SK-N-MC (cell line): ENCODE data around the gene STYXL1.
"Not testable (repeated sequence)": the region's sequence is repeated elsewhere in the genome, so short reads cannot be mapped to it uniquely, and the experiment has no call there.

ENCODE experiments used
- DNase-seq: peaks from one replicate; pipeline ENCODE4 v3.0.0-alpha.2; 2011; ENCODE audit warnings: low read depth, low spot score
- H3K27ac ChIP-seq: fragments of 200-600 bp; sonication (generic); 2 replicates; pipeline ENCODE4 v1.5.1; 2016; ENCODE audit warnings: mixed run types
- H3K36me3 ChIP-seq: fragments of 200-600 bp; sonication (generic); 2 replicates; pipeline ENCODE4 v1.6.1; 2017; ENCODE audit warnings: antibody characterized with exemption, low read length, mixed read lengths; ENCODE audit not compliant: insufficient read depth
- H3K4me3 ChIP-seq: fragments of 200-600 bp; sonication (generic); 2 replicates; pipeline ENCODE4 v1.5.1; 2016
- H3K9ac ChIP-seq: fragments of 200-600 bp; sonication (generic); 2 replicates; pipeline ENCODE4 v1.8.0; 2017; ENCODE audit warnings: mixed run types, mixed read lengths; ENCODE audit not compliant: insufficient read length
- H3K9me3 ChIP-seq: fragments of 200-600 bp; sonication (generic); 2 replicates; pipeline ENCODE4 v1.6.1; 2017; ENCODE audit warnings: low read depth, mild to moderate bottlenecking, antibody characterized with exemption, low read length, moderate library complexity, mixed read lengths
- EZH2 ChIP-seq: fragments of 200-600 bp; sonication (generic); IDR thresholded peaks from one replicate; pipeline ENCODE4 v1.6.1; 2017; ENCODE audit warnings: antibody characterized with exemption
- FOXP2 ChIP-seq: optimal IDR thresholded peaks from 2 replicates; pipeline ENCODE3; 2011; ENCODE audit warnings: mild to moderate bottlenecking, moderate library complexity; ENCODE audit not compliant: insufficient read depth; ENCODE audit errors: extremely low read length, control extremely low read depth
- POLR2AphosphoS5 ChIP-seq: IDR thresholded peaks from 2 replicates; pipeline ENCODE4 v1.6.1; 2012; ENCODE audit warnings: mild to moderate bottlenecking, low read depth, low read length, borderline replicate concordance

STYXL1 gene

DNA sequence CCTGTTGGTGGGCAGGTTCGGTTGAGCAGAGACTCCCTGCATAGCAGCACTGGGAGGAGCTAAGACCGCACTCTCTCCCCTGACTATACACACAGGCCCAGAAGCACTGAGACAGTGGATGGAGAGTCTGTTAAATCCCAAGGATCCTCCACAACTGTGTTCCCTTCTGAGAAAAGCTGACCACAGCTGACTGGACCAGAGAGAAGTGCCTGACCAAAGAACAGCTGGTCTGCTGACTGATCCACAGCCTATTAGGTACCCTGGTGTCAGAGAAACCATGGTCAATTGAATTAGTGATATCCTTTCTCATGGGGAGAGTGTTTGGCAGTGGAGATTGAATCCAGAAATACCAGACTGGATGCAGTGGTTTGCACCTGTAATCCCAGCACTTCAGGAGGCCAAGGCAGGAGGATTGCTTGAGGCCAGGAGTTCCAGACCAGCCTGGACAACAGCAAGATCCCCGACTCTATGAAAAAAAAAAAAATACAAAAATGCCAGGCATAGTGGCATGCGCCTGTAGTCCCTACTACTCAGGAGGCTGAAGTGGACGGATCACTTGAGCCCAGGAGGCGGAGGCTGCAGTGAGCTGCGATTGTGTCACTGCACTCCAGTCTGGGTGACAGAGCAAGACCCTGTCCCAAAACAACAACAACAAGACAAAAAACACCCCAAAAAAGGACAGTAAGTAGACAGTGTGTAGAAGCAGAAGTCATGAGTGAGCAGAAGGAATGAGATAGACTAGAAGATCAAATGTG lies 25.6 kb downstream of the STYXL1 start:
- H3K27ac ChIP-seq = no peak overlapping the region
- TF ChIP-seq FOXP2 (no peak), POLR2AphosphoS5 (no peak), EZH2 (no peak)
- no peaks in the 10 kb centered on the region for H3K9me3 ChIP-seq
- no peak overlapping the region for H3K9ac ChIP-seq
- no peaks in the 10 kb centered on the region for H3K36me3 ChIP-seq
- H3K4me3 ChIP-seq = no peak overlapping the region
- DNase-seq = no peak

DNA sequence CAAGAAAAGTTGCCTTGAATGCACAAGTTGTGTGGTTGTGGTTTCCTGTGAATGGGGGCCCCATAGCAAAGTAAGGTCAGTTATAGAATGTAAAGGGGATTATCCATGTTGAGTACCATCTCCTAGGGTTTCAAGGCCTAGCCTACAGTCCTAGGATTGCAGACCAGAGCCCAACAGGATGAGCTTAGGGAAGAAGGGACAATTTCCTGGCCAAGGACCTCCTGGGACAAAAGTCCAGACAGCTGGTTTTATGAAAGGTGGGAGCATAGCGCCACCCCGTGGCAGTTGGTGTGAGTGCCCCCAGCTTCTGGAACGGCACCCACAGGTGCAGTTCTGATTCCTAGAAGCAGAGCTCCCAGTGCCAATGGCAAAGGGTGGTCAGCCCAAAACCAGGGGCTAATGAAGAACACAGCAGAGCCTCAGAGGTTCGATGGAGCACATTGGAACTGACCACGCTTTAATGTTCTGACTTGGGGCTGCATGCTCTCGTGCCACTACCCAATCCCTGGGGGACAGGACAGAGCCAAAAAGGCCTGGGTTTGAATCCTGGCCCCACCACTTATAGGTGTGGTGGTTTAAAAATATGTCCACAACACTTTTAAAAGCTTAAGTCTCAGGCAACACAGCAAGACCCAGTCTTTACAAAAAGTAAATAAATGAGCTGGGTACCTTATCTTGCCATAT lies 27.6 kb downstream of the STYXL1 start:
- H3K36me3 ChIP-seq = no peaks in the 10 kb centered on the region
- no peak overlapping the region for H3K27ac ChIP-seq
- TF ChIP-seq POLR2AphosphoS5 = no peak
- no peak for TF ChIP-seq EZH2
- TF ChIP-seq FOXP2 = no peak
- H3K9ac ChIP-seq = no peak overlapping the region
- no peaks in the 10 kb centered on the region for H3K9me3 ChIP-seq
- H3K4me3 ChIP-seq = no peak overlapping the region
- DNase-seq = no peak

DNA sequence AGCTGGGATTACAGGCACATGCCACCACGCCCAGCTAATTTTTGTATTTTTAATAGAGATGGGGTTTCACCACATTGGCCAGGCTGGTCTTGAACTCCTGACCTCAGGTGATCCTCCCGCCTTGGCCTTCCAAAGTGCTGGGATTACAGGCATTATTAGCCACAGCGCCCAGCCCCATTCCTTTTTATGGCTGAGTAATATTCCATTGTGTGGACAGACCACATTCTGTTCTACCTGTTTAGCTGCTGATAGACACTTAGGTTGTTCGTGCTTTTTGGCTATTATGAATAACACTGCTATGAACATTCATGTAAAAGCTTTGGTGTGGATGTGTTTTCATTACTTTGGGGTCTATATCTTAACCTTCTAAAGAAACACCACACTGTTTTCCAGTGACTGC lies 29.3 kb downstream of the STYXL1 start:
- H3K27ac ChIP-seq, H3K9me3 ChIP-seq, H3K4me3 ChIP-seq, H3K36me3 ChIP-seq, H3K9ac ChIP-seq, DNase-seq: not testable (repeated sequence)

DNA sequence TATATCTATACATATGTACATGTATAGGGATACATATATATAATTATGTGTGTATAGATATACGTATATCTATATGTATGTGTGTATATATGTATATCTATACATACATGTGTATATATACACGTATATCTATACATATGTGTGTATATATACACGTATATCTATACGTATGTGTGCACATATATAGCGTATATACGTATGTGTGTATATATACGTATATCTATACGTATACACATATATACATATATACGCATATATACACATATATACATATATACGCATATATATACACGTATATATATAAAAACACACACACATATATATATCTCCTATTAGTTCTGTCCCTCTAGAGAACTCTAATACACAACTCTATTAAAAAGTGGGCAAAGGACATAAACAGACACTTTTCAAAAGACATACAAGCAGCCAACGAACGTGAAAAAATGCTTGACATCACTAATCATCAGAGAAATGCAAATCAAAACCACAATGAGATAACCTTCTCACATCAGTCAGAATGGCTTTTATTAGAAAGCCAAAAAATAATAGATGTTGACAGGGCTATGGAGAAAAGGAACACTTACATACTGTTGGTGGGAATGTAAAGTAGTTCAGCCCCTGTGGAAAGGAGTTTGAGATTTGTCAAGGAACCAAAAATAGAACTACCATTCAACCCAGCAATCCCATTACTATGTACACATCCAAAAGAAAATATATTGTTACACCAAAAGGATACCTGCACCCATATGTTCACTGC lies 31.4 kb downstream of the STYXL1 start:
- no peak overlapping the region for H3K4me3 ChIP-seq
- H3K9me3 ChIP-seq = no peaks in the 10 kb centered on the region
- no peak overlapping the region for H3K9ac ChIP-seq
- no peak overlapping the region for H3K27ac ChIP-seq
- TF ChIP-seq EZH2 = no peak
- no peak for TF ChIP-seq POLR2AphosphoS5
- no peak for TF ChIP-seq FOXP2
- H3K36me3 ChIP-seq = no peaks in the 10 kb centered on the region
- no peak for DNase-seq

DNA sequence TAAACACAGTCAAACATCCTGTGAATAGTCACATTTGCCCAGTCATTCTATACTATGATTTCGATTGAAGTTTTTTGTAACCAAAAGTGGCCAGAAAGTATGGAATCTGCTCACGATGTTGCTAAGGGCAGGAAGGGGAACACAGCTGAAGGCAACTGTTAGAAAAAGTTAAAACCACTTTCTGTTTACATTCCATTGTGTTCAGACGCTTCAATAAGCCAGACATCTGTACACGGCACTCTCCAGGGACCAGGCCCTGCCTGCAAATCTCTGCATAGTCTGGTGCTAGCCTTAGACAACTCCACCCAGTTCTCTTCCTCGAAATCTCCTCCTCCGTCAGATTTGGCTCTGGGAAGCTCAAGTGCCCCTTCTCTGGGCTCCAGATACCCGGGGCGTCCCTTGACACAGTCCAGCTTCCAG lies 36.3 kb downstream of the STYXL1 start:
- TF ChIP-seq POLR2AphosphoS5 (no peak), EZH2 (no peak), FOXP2 (no peak)
- H3K9ac ChIP-seq = no peak overlapping the region
- no peak for DNase-seq
- H3K4me3 ChIP-seq = no peak overlapping the region
- H3K36me3 ChIP-seq = no peaks in the 10 kb centered on the region
- H3K27ac ChIP-seq = no peak overlapping the region
- no peaks in the 10 kb centered on the region for H3K9me3 ChIP-seq

DNA sequence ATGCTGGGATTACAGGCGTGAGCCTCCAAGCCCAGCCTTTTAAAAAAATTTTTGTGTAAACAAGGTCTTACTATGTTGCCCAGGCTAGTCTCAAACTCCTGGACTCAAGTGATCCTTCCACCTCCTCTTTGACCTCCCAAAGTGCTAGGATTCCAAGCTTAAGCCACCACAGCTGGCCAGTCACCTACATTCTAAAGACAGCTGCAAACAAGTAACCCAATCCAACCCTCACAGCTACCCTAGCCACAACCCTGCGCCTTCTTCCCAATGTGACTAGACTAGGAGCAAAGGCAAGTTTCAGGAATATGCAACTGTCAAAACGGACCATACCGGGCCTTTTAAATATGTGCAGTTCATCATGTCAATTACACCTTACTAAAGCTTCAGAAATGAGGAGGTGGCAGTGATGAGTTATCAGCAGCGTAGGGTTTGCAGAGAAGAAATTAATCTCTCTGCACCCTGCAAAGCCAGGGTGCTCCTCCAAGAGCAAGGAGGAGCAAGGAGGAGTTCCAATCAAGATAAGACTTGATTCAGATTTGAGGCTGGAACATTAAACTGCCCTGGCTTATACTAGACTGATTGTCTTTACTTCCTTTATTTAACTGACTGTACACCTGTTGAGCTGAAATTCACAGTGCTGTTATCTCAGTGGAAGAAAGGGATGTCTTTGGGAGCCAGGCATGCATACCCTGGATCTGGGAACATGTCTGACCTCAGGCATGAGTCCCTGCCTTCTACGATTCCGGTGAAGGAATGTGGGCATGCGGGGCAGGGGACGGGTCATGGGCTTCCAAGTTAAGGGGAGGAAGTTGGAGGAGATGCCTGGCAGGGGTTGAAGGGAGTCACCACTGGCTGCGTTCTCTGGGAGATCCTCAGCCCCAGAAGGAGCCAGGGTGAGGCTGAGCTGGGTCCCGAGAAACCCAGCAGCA lies 37.9 kb downstream of the STYXL1 start:
- Histone ChIP-seq H3K4me3 (no peak overlapping the region), H3K9ac (no peak overlapping the region), H3K27ac (no peak overlapping the region), H3K9me3 (no peaks in the 10 kb centered on the region), H3K36me3 (no peaks in the 10 kb centered on the region)
- DNase-seq = no peak
- TF ChIP-seq POLR2AphosphoS5 (no peak), EZH2 (no peak)

DNA sequence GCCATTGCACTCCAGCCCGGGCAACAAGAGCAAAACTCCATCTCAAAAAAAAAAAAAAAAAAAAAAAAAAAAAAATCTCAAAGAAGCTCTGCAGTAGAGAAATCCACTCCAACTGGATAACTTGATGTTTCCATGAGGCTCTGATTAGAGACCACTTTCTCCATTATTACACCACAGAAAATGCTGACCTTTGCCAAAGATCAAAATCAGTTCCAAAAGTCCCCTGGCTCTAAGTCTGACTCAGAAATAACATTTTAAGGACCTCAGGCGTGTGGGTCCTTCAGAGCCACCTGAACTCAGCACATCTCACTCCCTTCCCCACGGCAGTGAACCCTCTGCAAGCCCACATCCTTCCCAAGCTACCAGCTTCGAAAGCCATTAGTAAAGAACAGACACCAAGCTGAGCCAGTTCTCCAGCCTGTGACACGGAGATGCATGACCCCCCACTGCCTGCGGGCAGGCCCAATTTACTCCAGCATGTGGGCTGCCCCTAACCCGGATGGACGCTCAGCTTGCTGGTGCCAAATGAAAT lies 39.6 kb downstream of the STYXL1 start:
- no peak for DNase-seq
- Histone ChIP-seq H3K9me3 (no peaks in the 10 kb centered on the region), H3K4me3 (no peak overlapping the region), H3K27ac (no peak overlapping the region), H3K36me3 (no peaks in the 10 kb centered on the region), H3K9ac (no peak overlapping the region)
- TF ChIP-seq POLR2AphosphoS5 (no peak), EZH2 (no peak), FOXP2 (no peak)

DNA sequence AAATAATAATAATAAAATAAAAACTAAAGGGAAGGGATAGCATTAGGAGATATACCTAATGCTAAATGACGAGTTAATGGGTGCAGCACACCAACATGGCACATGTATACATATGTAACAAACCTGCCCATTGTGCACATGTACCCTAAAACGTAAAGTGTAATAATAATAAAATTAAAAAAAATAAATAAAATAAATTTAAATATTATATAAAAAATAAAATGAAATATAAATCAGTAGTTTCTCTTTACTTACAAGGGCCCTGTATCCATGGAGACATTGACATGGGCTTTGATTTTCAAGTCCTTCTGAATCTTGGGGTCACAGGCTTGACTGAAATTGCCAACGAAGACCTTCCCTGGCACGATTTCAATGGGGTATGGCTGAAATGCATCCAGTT lies 42.8 kb downstream of the STYXL1 start:
- H3K9me3 ChIP-seq, DNase-seq, H3K4me3 ChIP-seq, H3K36me3 ChIP-seq, H3K27ac ChIP-seq, H3K9ac ChIP-seq: not testable (repeated sequence)
